ENCODE measurements around the gene VRK1. TPM values are rescaled to one million over a fixed set of nuclear protein-coding genes. Genes with fewer than 3 reads are reported as not detected.

The VRK1 gene
- total and polyA plus RNA-seq, 2 of the 8 experiments (the other 6 are each of a cell fraction or from before 2014, with no cell fraction given) = 24.2 to 64.8 TPM

DNA sequence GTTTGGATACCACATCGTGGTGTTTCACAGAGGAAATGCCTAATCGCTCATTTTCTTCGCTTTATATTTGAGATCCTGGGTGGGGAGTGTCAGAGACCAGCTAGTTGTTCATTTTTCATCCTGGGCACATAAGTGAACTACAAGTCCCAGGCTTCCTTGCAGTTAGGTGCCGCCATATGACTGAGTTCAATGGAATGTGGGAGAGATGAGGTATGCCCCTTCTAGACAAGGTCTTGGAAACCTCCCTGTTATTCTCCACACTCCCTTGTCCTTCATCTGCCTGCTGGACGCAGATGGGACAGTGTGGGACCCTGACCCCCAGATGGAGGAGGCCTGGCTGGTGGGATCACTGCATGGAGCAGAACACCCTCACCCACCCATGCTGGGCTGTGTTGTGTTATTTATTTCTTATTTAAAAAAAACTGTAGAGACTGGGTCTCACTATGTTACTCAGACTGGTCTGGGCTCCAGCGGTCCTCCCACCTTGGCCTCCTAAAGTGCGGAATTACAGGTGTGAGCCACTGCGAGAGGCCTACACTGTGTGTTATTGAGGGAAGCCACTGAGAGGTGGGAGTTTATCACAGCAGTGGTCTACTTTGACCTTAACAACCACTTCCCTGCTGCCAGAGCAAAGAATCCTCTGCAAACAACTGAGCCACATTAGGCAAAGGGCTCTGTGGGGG, 42.9 kb upstream of the VRK1 start:
- H3K4me3 ChIP-seq (ENCODE audit: extremely low read depth in 1 of 4, insufficient read depth in 2 of 4, low read depth in 3 of 4, low read length in 4 of 4) = no peak overlapping the region
- no peak overlapping the region for H3K14ac ChIP-seq (ENCODE audit: insufficient read length)
- no peaks in the 10 kb centered on the region for H3K9me3 ChIP-seq (ENCODE audit: insufficient read depth in 2 of 2, low read depth in 1 of 2, low read length in 1 of 2)
- H3K27ac ChIP-seq (ENCODE audit: low read depth, low read length) = no peak overlapping the region
- no peaks in the 10 kb centered on the region for H3K27me3 ChIP-seq (replicated peaks in 1 of 4; ENCODE audit: control insufficient read depth in 3 of 4, extremely low read depth in 1 of 4, insufficient read depth in 3 of 4, low read length in 3 of 4)
- H4K91ac ChIP-seq (replicated peaks; ENCODE audit: insufficient read length, low read length) = no peak overlapping the region
- DNase-seq (ENCODE audit: low read depth in 1 of 2, low spot score in 2 of 2) (no peak), FAIRE-seq (no peak)
- no peak overlapping the region for H3K4ac ChIP-seq (replicated peaks; ENCODE audit: insufficient read length, low read depth, low read length)
- no peaks in the 10 kb centered on the region for H3K36me3 ChIP-seq (ENCODE audit: control insufficient read depth in 2 of 4, insufficient read depth in 4 of 4, low read length in 3 of 4)
- no peak overlapping the region for H2BK120ac ChIP-seq (replicated peaks; ENCODE audit: low read depth, low read length)
- H2AFZ ChIP-seq (ENCODE audit: low read length) = no peak overlapping the region
- H2BK15ac ChIP-seq (ENCODE audit: low read length) = no peak overlapping the region
- no peak overlapping the region for H3K9ac ChIP-seq (replicated peaks in 1 of 4; ENCODE audit: extremely low read depth in 1 of 4, low read depth in 3 of 4, low read length in 3 of 4)
- no peak overlapping the region for H3K4me2 ChIP-seq (ENCODE audit: insufficient read depth in 1 of 2, low read depth in 2 of 2, low read length in 2 of 2)
- no peaks in the 10 kb centered on the region; the same call in 1 of the 2 replicates for H3K23me2 ChIP-seq (ENCODE audit: low read depth, low read length)
- no peaks in the 10 kb centered on the region for H3K79me2 ChIP-seq (ENCODE audit: control insufficient read depth in 1 of 2, insufficient read depth in 2 of 2, low read length in 2 of 2)
- no peak overlapping the region for H3K56ac ChIP-seq (replicated peaks; ENCODE audit: insufficient read length, low read depth, low read length)
- H2BK5ac ChIP-seq (ENCODE audit: low read depth, low read length) = no peak overlapping the region; the same call in 1 of the 2 replicates
- H2BK20ac ChIP-seq (ENCODE audit: low read length) = peak overlapping the region; percentile 86; the same call in 1 of the 2 replicates
- no peaks in the 10 kb centered on the region for H3K79me1 ChIP-seq (ENCODE audit: low read depth, low read length)
- WGBS, 2 experiments (ENCODE audit: extremely low coverage in 1 of 2, insufficient coverage in 1 of 2, insufficient read length in 1 of 2, insufficient replicate concordance in 2 of 2, low coverage in 1 of 2, low lambda C conversion rate in 2 of 2, missing lambda C conversion rate in 1 of 2) = 93% methylated on average over 8 of the region's 8 CpGs; no CpG with 5 or more reads in 1 of the 2 experiments
- H4K5ac ChIP-seq (ENCODE audit: insufficient read length, low read depth, low read length) = peak overlapping the region; percentile 15
- H4K20me1 ChIP-seq (replicated peaks in 1 of 2; ENCODE audit: control insufficient read depth in 1 of 2, insufficient read depth in 2 of 2, low read length in 2 of 2) = peaks cover 0 to 2% of the 10 kb centered on the region in 2 experiments
- CTCF ChIA-PET (ENCODE audit: partially characterized antibody) = interaction anchor here (1.4 kb wide), 1 partner anchor 42 kb away, joined by 4 read pairs; the partner anchor contains the start of gene VRK1
- no peak overlapping the region for H2BK12ac ChIP-seq (ENCODE audit: low read depth, low read length)
- peaks cover 0 to 7% (median 1%) of the 10 kb centered on the region in 4 experiments; a peak in 4 of 7 replicates for H3K4me1 ChIP-seq (replicated peaks in 1 of 4; ENCODE audit: control insufficient read depth in 3 of 4, insufficient read depth in 4 of 4, low read length in 3 of 4)
- H3K18ac ChIP-seq (ENCODE audit: extremely low read depth, low read length) = no peak overlapping the region
- no peak overlapping the region for H4K8ac ChIP-seq (ENCODE audit: extremely low read depth, insufficient read depth, low read length)
- POLR2A ChIA-PET (ENCODE audit: partially characterized antibody) = no interaction called here
- H2AK5ac ChIP-seq (ENCODE audit: low read depth, low read length) = no peak overlapping the region
- no peak overlapping the region for H3K23ac ChIP-seq (ENCODE audit: insufficient read length)
- TF ChIP-seq YY1 (IDR thresholded peaks at IDR 0.05; ENCODE audit: low read depth, low read length) = peak; percentile 49; the same call in 1 of the 2 replicates

Measured in H1 (cell line).